A549 (cell line): Measurements from ENCODE around the gene MAP6D1. TPM values are rescaled to one million over a fixed set of nuclear protein-coding genes. Genes with fewer than 3 reads are reported as not detected.

ENCODE experiments used
- ATAC-seq, 2 experiments: fragments of 200-7000 bp in 1 of 2; fragments of >200 bp in 1 of 2; cut with Nextera tagmentation in 1 of 2; cut with Tn5 transposase in 1 of 2; 3 replicates each; pipeline versions ENCODE4 v1.8.0 to v1.9.1; 2018 to 2020; ENCODE audit warnings: mild to moderate bottlenecking in 1 of 2, moderate library complexity in 1 of 2
- CTCF ChIA-PET: fragments of 300-600 bp; sonication (Branson Sonifier 250); formaldehyde crosslinking; extraction: SDS; loops from one replicate; lab custom pipeline; 2021; ENCODE audit warnings: antibody characterized with exemption, inconsistent platforms; lab: Yijun Ruan, JAX
- POLR2A ChIA-PET: fragments of 350-600 bp; formaldehyde crosslinking; extraction: SDS; loops from one replicate; lab custom pipeline; 2021; ENCODE audit warnings: antibody characterized with exemption, inconsistent platforms; lab: Yijun Ruan, JAX
- DNase-seq, 2 experiments: peaks; one replicate each; pipeline versions ENCODE4 v3.0.0 to v3.0.0-alpha.2; 2011 to 2016; ENCODE audit warnings: low read depth in 1 of 2, low spot score in 1 of 2
- FAIRE-seq: peaks from 2 replicates; lab custom pipeline; 2011; peaks lifted over from hg19 to GRCh38; lab: Jason Lieb, UNC
- H3K27ac ChIP-seq, 2 experiments: fragments of >200 bp; sonication (Bioruptor Twin); formaldehyde crosslinking; 3 replicates each; pipeline ENCODE4 v1.5.1; 2016 to 2017
- H3K4me1 ChIP-seq: fragments of >200 bp; sonication (Bioruptor Twin); formaldehyde crosslinking; 3 replicates; pipeline ENCODE4 v1.6.1; 2016
- H3K4me2 ChIP-seq: fragments of >200 bp; sonication (Bioruptor Twin); formaldehyde crosslinking; 3 replicates; pipeline ENCODE4 v1.6.1; 2016
- H3K4me3 ChIP-seq: fragments of >200 bp; sonication (Bioruptor Twin); formaldehyde crosslinking; 3 replicates; pipeline ENCODE4 v1.5.1; 2016
- H3K9me3 ChIP-seq: fragments of >200 bp; sonication (Bioruptor Twin); formaldehyde crosslinking; 3 replicates; pipeline ENCODE4 v1.6.1; 2016
- BCL3 ChIP-seq: fragments of >200 bp; sonication (Bioruptor Twin); formaldehyde crosslinking; IDR thresholded peaks from 3 replicates; pipeline ENCODE4 v1.6.1; 2016
- BHLHE40 ChIP-seq: IDR thresholded peaks from 2 replicates; pipeline ENCODE4 v1.6.1; 2012; ENCODE audit warnings: low read depth, low read length, inconsistent platforms
- CBX2 ChIP-seq: fragments of 200-600 bp; sonication (generic); IDR thresholded peaks from 2 replicates; pipeline ENCODE4 v1.6.1; 2016; ENCODE audit warnings: low read depth, mild to moderate bottlenecking, borderline replicate concordance
- CBX8 ChIP-seq: fragments of 200-600 bp; sonication (generic); IDR thresholded peaks from 2 replicates; pipeline ENCODE4 v1.6.1; 2016
- FOSL2 ChIP-seq, 2 experiments: fragments of 450-650 bp in 1 of 2; fragments of >200 bp in 1 of 2; sonication (Bioruptor Twin) in 1 of 2; formaldehyde crosslinking; IDR thresholded peaks; 2 replicates each; pipeline versions ENCODE4 v1.5.0 to v1.6.1; 2016 to 2020; ENCODE audit warnings: mild to moderate bottlenecking in 1 of 2, moderate library complexity in 1 of 2
- HOXB13 ChIP-seq: fragments of 250-450 bp; sonication (Bioruptor Pico); IDR thresholded peaks from 2 replicates; pipeline ENCODE4 v1.5.0; 2020; ENCODE audit warnings: low read depth, mild to moderate bottlenecking, moderate library complexity
- MAZ ChIP-seq: fragments of 150-350 bp; IDR thresholded peaks from 2 replicates; pipeline ENCODE4 v1.6.1; 2014; ENCODE audit warnings: antibody characterized with exemption, low read depth, low read length, borderline replicate concordance
- NR3C1 ChIP-seq: fragments of >200 bp; sonication (Bioruptor Twin); formaldehyde crosslinking; IDR thresholded peaks from 3 replicates; pipeline ENCODE4 v1.6.1; 2017
- PHF8 ChIP-seq: fragments of 200-600 bp; sonication (generic); IDR thresholded peaks from 2 replicates; pipeline ENCODE4 v1.6.1; 2016; ENCODE audit warnings: low read depth, mild to moderate bottlenecking, antibody characterized with exemption, moderate library complexity, borderline replicate concordance
- RAD21 ChIP-seq, 2 experiments: fragments of >200 bp in 1 of 2; sonication (Bioruptor Twin) in 1 of 2; formaldehyde crosslinking in 1 of 2; IDR thresholded peaks in 1 of 2; conservative IDR thresholded peaks in 1 of 2; 2 replicates in 1 of 2; 3 replicates in 1 of 2; pipeline ENCODE4 v1.6.1; 2012 to 2018; ENCODE audit warnings: inconsistent platforms in 1 of 2
- RCOR1 ChIP-seq: fragments of 150-350 bp; IDR thresholded peaks from 2 replicates; pipeline ENCODE4 v1.6.1; 2014; ENCODE audit warnings: antibody characterized with exemption, low read length, low read depth
- RNF2 ChIP-seq: fragments of 200-600 bp; sonication (generic); IDR thresholded peaks from 2 replicates; pipeline ENCODE4 v1.6.1; 2016; ENCODE audit warnings: low read depth, mild to moderate bottlenecking, antibody characterized with exemption, moderate library complexity, borderline replicate concordance
- SMC3 ChIP-seq: fragments of >200 bp; sonication (Bioruptor Twin); formaldehyde crosslinking; IDR thresholded peaks from 3 replicates; pipeline ENCODE4 v1.6.1; 2018; ENCODE audit warnings: inconsistent platforms
- ZFP36 ChIP-seq: fragments of 450-650 bp; IDR thresholded peaks from 2 replicates; pipeline ENCODE4 v1.6.1; 2014; ENCODE audit warnings: borderline replicate concordance; ENCODE audit not compliant: partially characterized antibody
- ZSCAN20 ChIP-seq: fragments of 250-450 bp; sonication (Bioruptor Pico); IDR thresholded peaks from 2 replicates; pipeline ENCODE4 v1.8.0; 2022; ENCODE audit warnings: mild to moderate bottlenecking, moderate library complexity
- WGBS: methylation state at CpG from one replicate; pipeline ENCODE4 v1.1.6; 2017; ENCODE audit errors: missing lambda C conversion rate; 5-methylcytosine and 5-hydroxymethylcytosine counted together
- polyA plus RNA-seq, 4 experiments: library from polyadenylated mRNA; depleted of rRNA in 3 of 4; stranded (reverse); fragments of >200 nt; fragmentation: RNase III in 1 of 4; extraction: RNeasy Plus Mini Kit Qiagen cat#74134 plus additional on column Dnase treatment in 1 of 4; gene quantifications; 2 replicates in 3 of 4; 3 replicates in 1 of 4; pipeline ENCODE4 v1.2.3, GENCODE V29; 2011 to 2017
- TF ChIP-seq, protein P1 (sequence below): fragments of >200 bp; sonication (Bioruptor Twin); formaldehyde crosslinking; IDR thresholded peaks from 3 replicates; pipeline ENCODE4 v1.5.1; 2016
- TF ChIP-seq, protein P2 (sequence below): fragments of >200 bp; sonication (Bioruptor Twin); formaldehyde crosslinking; IDR thresholded peaks from 2 replicates; pipeline ENCODE4 v1.6.1; 2016
- TF ChIP-seq, protein P3 (sequence below): fragments of 200-600 bp; sonication (generic); IDR thresholded peaks from 2 replicates; pipeline ENCODE4 v1.6.1; 2016; ENCODE audit warnings: antibody characterized with exemption, mild to moderate bottlenecking, moderate library complexity

The MAP6D1 gene
- polyA plus RNA-seq, 2 of the 4 experiments (the other 2 are of a cell fraction): 0.68 to 1.2 TPM

DNA sequence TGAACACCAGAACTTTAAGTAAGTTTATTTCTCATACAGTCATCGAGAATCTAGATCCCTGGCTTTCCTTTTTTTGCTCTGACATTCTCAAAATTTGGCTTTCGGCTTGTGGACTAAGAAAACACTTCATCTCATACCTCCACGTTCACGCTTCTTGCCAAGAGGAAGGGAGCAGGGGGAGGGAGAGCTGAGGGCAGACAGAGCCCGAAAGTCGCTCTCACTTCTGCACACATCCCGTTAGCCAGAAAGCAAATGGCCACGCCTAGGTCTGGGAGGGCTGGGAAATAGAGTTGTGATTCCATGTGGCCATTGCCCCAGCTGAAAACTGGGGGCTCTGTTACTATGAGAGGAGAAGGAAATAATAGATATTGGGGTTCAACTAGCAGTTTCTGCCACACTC lies 57.3 kb downstream of the MAP6D1 start:
- 90% methylated on average over 8 of the region's 8 CpGs for WGBS
- FAIRE-seq: no peak
- ATAC-seq: no peak
- POLR2A ChIA-PET: no interaction called here
- H3K4me3 ChIP-seq: no peak overlapping the region
- peaks cover 4% of the 10 kb centered on the region; the same call in 1 of the 3 replicates for H3K4me1 ChIP-seq
- TF ChIP-seq CBX2: no peak
- CTCF ChIA-PET: interaction anchor here (0.5 to 2.2 kb wide), 5 partner anchors 24 to 646 kb away, joined by 3 to 15 read pairs (median 7); no protein-coding TSS in a partner anchor
- no peak overlapping the region for H3K4me2 ChIP-seq
- no peaks in the 10 kb centered on the region for H3K9me3 ChIP-seq
- H3K27ac ChIP-seq: no peak overlapping the region
- no peak for DNase-seq

DNA sequence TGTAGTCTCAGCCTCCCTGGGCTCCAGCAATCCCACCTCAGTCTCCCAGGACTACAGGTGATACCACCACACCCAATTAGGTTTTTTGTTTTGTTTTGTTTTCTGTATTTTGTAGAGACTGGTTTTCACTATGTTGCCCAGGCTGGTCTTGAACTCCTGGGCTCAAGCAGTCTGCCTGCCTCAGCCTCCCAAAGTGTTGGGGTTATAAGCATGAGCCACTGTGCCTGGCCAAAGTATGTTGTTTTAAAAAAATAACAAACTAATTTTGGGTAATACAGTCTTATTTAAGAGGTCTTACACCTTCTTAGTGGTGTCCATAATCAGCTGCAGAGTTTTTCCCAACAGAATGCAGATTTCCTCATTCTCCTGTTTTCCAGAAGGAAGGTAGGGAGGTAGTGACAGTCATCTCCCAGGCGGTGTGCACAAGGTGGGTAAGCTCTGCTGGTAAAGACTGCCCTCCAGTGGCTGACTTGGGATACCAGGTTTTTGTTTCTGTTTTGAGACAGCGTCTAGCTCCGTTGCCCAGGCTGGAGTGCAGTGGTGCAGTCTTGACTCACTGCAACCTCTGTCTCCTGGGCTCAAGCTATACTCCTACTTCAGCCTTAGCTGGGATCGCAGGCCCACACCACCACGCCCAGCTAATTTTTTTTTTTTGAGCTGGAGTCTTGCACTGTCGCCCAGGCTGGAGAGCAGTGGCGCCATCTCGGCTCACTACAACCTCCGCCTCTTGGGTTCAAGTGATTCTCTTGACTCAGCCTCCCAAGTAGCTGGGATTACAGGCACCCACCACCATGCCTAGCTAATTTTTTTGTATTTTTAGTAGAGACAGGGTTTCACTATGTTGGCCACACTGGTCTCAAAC lies 58.4 kb downstream of the MAP6D1 start:
- H3K27ac ChIP-seq: peak overlapping the region in 1 of 2 experiments; percentile 43; a peak in 1 of 6 replicates
- WGBS: 48% methylated on average over 9 of the region's 9 CpGs
- TF ChIP-seq CBX2 (no peak), SMC3 (peak; percentile 72), RAD21 (conservative IDR thresholded peaks at IDR 0.05 in 1 of 2, IDR thresholded peaks at IDR 0.05 in 1 of 2) (peak; percentile 81 to 83), NR3C1 (no peak)
- TF ChIP-seq, protein P1, sequence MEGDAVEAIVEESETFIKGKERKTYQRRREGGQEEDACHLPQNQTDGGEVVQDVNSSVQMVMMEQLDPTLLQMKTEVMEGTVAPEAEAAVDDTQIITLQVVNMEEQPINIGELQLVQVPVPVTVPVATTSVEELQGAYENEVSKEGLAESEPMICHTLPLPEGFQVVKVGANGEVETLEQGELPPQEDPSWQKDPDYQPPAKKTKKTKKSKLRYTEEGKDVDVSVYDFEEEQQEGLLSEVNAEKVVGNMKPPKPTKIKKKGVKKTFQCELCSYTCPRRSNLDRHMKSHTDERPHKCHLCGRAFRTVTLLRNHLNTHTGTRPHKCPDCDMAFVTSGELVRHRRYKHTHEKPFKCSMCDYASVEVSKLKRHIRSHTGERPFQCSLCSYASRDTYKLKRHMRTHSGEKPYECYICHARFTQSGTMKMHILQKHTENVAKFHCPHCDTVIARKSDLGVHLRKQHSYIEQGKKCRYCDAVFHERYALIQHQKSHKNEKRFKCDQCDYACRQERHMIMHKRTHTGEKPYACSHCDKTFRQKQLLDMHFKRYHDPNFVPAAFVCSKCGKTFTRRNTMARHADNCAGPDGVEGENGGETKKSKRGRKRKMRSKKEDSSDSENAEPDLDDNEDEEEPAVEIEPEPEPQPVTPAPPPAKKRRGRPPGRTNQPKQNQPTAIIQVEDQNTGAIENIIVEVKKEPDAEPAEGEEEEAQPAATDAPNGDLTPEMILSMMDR: peak; percentile 70
- ChIA-PET POLR2A (interaction anchor here (0.9 kb wide), 1 partner anchor 130 kb away, joined by 4 read pairs; no protein-coding TSS in a partner anchor), CTCF (interaction anchor here (0.6 to 2.4 kb wide), 29 partner anchors 8 to 645 kb away, joined by 3 to 31 read pairs (median 3); partner anchors contain the start of gene KLHL24)
- no peak overlapping the region for H3K4me2 ChIP-seq
- ATAC-seq (peak; percentile 98), DNase-seq (peak; percentile 67 to 72), FAIRE-seq (no peak)
- H3K9me3 ChIP-seq: no peaks in the 10 kb centered on the region
- no peak overlapping the region for H3K4me3 ChIP-seq
- H3K4me1 ChIP-seq: peaks cover 4% of the 10 kb centered on the region; the same call in 1 of the 3 replicates

DNA sequence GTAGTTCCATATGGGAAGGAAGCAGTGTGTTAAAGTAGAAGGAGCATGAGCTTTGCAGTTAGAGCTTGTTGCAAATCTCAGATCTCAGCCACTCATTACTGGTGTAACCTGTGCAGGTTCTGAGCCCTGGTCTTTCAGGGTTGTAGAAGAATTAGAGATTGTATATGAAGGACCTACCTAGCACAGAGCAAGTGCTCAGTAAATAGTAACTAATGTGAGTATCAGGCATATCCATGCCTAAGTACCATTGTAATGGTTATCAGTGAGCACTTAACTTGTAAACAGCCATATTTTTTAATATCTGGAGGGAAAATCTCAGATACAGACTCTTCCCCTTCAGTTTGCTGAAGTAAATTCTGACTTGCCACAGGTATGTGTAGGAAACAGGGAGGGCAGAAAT lies 59.3 kb downstream of the MAP6D1 start:
- Histone ChIP-seq H3K27ac (peak overlapping the region in 1 of 2 experiments; percentile 43; a peak in 1 of 6 replicates), H3K9me3 (no peaks in the 10 kb centered on the region), H3K4me1 (peaks cover 4% of the 10 kb centered on the region; the same call in 1 of the 3 replicates), H3K4me2 (no peak overlapping the region), H3K4me3 (no peak overlapping the region)
- TF ChIP-seq, protein P2, sequence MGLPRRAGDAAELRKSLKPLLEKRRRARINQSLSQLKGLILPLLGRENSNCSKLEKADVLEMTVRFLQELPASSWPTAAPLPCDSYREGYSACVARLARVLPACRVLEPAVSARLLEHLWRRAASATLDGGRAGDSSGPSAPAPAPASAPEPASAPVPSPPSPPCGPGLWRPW: no peak
- no peak for TF ChIP-seq BCL3
- no peak for TF ChIP-seq CBX8
- TF ChIP-seq, protein P3, sequence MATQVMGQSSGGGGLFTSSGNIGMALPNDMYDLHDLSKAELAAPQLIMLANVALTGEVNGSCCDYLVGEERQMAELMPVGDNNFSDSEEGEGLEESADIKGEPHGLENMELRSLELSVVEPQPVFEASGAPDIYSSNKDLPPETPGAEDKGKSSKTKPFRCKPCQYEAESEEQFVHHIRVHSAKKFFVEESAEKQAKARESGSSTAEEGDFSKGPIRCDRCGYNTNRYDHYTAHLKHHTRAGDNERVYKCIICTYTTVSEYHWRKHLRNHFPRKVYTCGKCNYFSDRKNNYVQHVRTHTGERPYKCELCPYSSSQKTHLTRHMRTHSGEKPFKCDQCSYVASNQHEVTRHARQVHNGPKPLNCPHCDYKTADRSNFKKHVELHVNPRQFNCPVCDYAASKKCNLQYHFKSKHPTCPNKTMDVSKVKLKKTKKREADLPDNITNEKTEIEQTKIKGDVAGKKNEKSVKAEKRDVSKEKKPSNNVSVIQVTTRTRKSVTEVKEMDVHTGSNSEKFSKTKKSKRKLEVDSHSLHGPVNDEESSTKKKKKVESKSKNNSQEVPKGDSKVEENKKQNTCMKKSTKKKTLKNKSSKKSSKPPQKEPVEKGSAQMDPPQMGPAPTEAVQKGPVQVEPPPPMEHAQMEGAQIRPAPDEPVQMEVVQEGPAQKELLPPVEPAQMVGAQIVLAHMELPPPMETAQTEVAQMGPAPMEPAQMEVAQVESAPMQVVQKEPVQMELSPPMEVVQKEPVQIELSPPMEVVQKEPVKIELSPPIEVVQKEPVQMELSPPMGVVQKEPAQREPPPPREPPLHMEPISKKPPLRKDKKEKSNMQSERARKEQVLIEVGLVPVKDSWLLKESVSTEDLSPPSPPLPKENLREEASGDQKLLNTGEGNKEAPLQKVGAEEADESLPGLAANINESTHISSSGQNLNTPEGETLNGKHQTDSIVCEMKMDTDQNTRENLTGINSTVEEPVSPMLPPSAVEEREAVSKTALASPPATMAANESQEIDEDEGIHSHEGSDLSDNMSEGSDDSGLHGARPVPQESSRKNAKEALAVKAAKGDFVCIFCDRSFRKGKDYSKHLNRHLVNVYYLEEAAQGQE: no peak
- TF ChIP-seq, protein P1: no peak
- TF ChIP-seq RCOR1: no peak
- TF ChIP-seq HOXB13 (CRISPR knock-in tag): no peak
- no peak for TF ChIP-seq BHLHE40
- TF ChIP-seq ZFP36: no peak
- TF ChIP-seq RNF2: no peak
- no peak for TF ChIP-seq ZSCAN20 (CRISPR knock-in tag)
- no peak for TF ChIP-seq FOSL2 (IDR thresholded peaks at IDR 0.05)
- TF ChIP-seq FOSL2 (CRISPR knock-in tag; IDR thresholded peaks at IDR 0.05): no peak
- TF ChIP-seq PHF8: no peak
- TF ChIP-seq MAZ: no peak
- POLR2A ChIA-PET: no interaction called here
- FAIRE-seq (no peak), DNase-seq (no peak), ATAC-seq (no peak)
- CTCF ChIA-PET: interaction anchor here (0.6 to 2.4 kb wide), 9 partner anchors 14 to 633 kb away, joined by 3 to 31 read pairs (median 9); no protein-coding TSS in a partner anchor
